ENCODE measurements around the gene C17orf75. TPM values are rescaled to one million over a fixed set of nuclear protein-coding genes. Genes with fewer than 3 reads are reported as not detected.

C17orf75 gene
- total and polyA plus RNA-seq, 2 of the 8 experiments (the other 6 are each of a cell fraction or from before 2014, with no cell fraction given), result 15.8 to 42.6 TPM

- Histone ChIP-seq H3K18ac (ENCODE audit: extremely low read depth, low read length) (peak overlapping the region; percentile 72; the same call in 1 of the 2 replicates), H3K79me2 (ENCODE audit: control insufficient read depth in 1 of 2, insufficient read depth in 2 of 2, low read length in 2 of 2) (no peaks in the 10 kb centered on the region; a peak in 1 of 4 replicates), H3K36me3 (ENCODE audit: control insufficient read depth in 2 of 4, insufficient read depth in 4 of 4, low read length in 3 of 4) (no peaks in the 10 kb centered on the region), H3K27ac (ENCODE audit: low read depth, low read length) (no peak overlapping the region), H2BK20ac (ENCODE audit: low read length) (no peak overlapping the region), H2AK5ac (ENCODE audit: low read depth, low read length) (no peak overlapping the region), H3K23ac (ENCODE audit: insufficient read length) (no peak overlapping the region), H2BK15ac (ENCODE audit: low read length) (peak overlapping the region; percentile 81; the same call in 1 of the 2 replicates), H3K4ac (replicated peaks; ENCODE audit: insufficient read length, low read depth, low read length) (no peak overlapping the region), H3K27me3 (replicated peaks in 1 of 4; ENCODE audit: control insufficient read depth in 3 of 4, extremely low read depth in 1 of 4, insufficient read depth in 3 of 4, low read length in 3 of 4) (peaks cover 0 to 2% (median 0%) of the 10 kb centered on the region in 4 experiments; a peak in 2 of 7 replicates), H4K5ac (ENCODE audit: insufficient read length, low read depth, low read length) (no peak overlapping the region), H3K4me3 (ENCODE audit: extremely low read depth in 1 of 4, insufficient read depth in 2 of 4, low read depth in 3 of 4, low read length in 4 of 4) (no peak overlapping the region), H4K8ac (ENCODE audit: extremely low read depth, insufficient read depth, low read length) (no peak overlapping the region), H3K56ac (replicated peaks; ENCODE audit: insufficient read length, low read depth, low read length) (no peak overlapping the region), H3K9me3 (ENCODE audit: insufficient read depth in 2 of 2, low read depth in 1 of 2, low read length in 1 of 2) (no peaks in the 10 kb centered on the region), H2BK12ac (ENCODE audit: low read depth, low read length) (no peak overlapping the region), H3K4me2 (ENCODE audit: insufficient read depth in 1 of 2, low read depth in 2 of 2, low read length in 2 of 2) (no peak overlapping the region; a peak in 1 of 4 replicates), H3K79me1 (ENCODE audit: low read depth, low read length) (peaks cover 2% of the 10 kb centered on the region; the same call in 1 of the 2 replicates), H2AFZ (ENCODE audit: low read length) (no peak overlapping the region), H2BK5ac (ENCODE audit: low read depth, low read length) (no peak overlapping the region), H4K20me1 (replicated peaks in 1 of 2; ENCODE audit: control insufficient read depth in 1 of 2, insufficient read depth in 2 of 2, low read length in 2 of 2) (peaks cover 3% of the 10 kb centered on the region in 2 experiments), H4K91ac (replicated peaks; ENCODE audit: insufficient read length, low read length) (no peak overlapping the region), H3K9ac (replicated peaks in 1 of 4; ENCODE audit: extremely low read depth in 1 of 4, low read depth in 3 of 4, low read length in 3 of 4) (no peak overlapping the region), H2BK120ac (replicated peaks; ENCODE audit: low read depth, low read length) (no peak overlapping the region), H3K4me1 (replicated peaks in 1 of 4; ENCODE audit: control insufficient read depth in 3 of 4, insufficient read depth in 4 of 4, low read length in 3 of 4) (peaks cover 14 to 59% (median 45%) of the 10 kb centered on the region in 4 experiments), H3K14ac (ENCODE audit: insufficient read length) (no peak overlapping the region), H3K23me2 (ENCODE audit: low read depth, low read length) (peaks cover 5% of the 10 kb centered on the region; the same call in 1 of the 2 replicates)
- ChIA-PET CTCF (ENCODE audit: partially characterized antibody) (interaction anchor here (0.9 to 4.3 kb wide), 6 partner anchors 12 to 40 kb away, joined by 3 to 18 read pairs (median 8); no protein-coding TSS in a partner anchor), POLR2A (ENCODE audit: partially characterized antibody) (interaction anchor here (1.4 to 2.8 kb wide), 2 partner anchors 11 to 13 kb away, joined by 3 to 14 read pairs; no protein-coding TSS in a partner anchor)
- WGBS, 2 experiments (ENCODE audit: extremely low coverage in 1 of 2, insufficient coverage in 1 of 2, insufficient read length in 1 of 2, insufficient replicate concordance in 2 of 2, low coverage in 1 of 2, low lambda C conversion rate in 2 of 2, missing lambda C conversion rate in 1 of 2), result 86% methylated on average over 2 of the region's 2 CpGs; no CpG with 5 or more reads in 1 of the 2 experiments
- FAIRE-seq (no peak), DNase-seq (ENCODE audit: low read depth in 1 of 2, low spot score in 2 of 2) (no peak)
- no peak for TF ChIP-seq MAFK (IDR thresholded peaks at IDR 0.05; ENCODE audit: low read depth, low read length)
- no peak for TF ChIP-seq YY1 (IDR thresholded peaks at IDR 0.05; ENCODE audit: low read depth, low read length)
- TF ChIP-seq KDM5A (IDR thresholded peaks at IDR 0.05; ENCODE audit: low read length), result no peak
- no peak for TF ChIP-seq SIRT6 (IDR thresholded peaks at IDR 0.05; ENCODE audit: low read length)
- TF ChIP-seq CTCF (IDR thresholded peaks at IDR 0.05; ENCODE audit: control extremely low read depth in 1 of 3, insufficient read depth in 1 of 3, low read depth in 1 of 3, low read length in 3 of 3), result no peak
- TF ChIP-seq FOSL1 (IDR thresholded peaks at IDR 0.05; ENCODE audit: insufficient read depth, low read depth, low read length), result no peak
- TF ChIP-seq JUND (IDR thresholded peaks at IDR 0.05; ENCODE audit: low read length), result no peak
- no peak for TF ChIP-seq ZNF274 (IDR thresholded peaks at IDR 0.05; ENCODE audit: borderline replicate concordance, extremely low read depth, low read length)
- no peak for TF ChIP-seq E2F6 (IDR thresholded peaks at IDR 0.05)
- no peak for TF ChIP-seq TAF1 (IDR thresholded peaks at IDR 0.05; ENCODE audit: low read depth, low read length)
These were observed 63.2 kb downstream of the C17orf75 start for GRCh38 chr17:32278815-32279214.
